Activated naive CD4-positive, alpha-beta T cell treated with anti-CD3 and anti-CD28 coated beads, Interleukin-2, amount 10 ng/mL, durations not matched to agents 7 days and 5 days (primary cell): ENCODE measurements around the gene PIP4K2B.

Source experiments
- CTCF ChIA-PET: fragments of 350-600 bp; sonication (Branson Sonifier 250); formaldehyde crosslinking; loops from one replicate; lab custom pipeline; 2021; ENCODE audit warnings: antibody characterized with exemption; lab: Charles Lee
- DNase-seq: peaks from one replicate; pipeline ENCODE4 v3.0.0-alpha.2; 2020
- H3K27ac Mint-ChIP-seq: one replicate; pipeline ENCODE4 v1.8.0; 2021; ENCODE audit warnings: mild to moderate bottlenecking, moderate library complexity, mixed read lengths
- H3K27me3 Mint-ChIP-seq: one replicate; pipeline ENCODE4 v1.8.0; 2021; ENCODE audit warnings: mild to moderate bottlenecking, mixed read lengths
- H3K36me3 Mint-ChIP-seq: one replicate; pipeline ENCODE4 v1.8.0; 2021; ENCODE audit warnings: mixed read lengths
- H3K4me1 Mint-ChIP-seq: one replicate; pipeline ENCODE4 v1.8.0; 2021; ENCODE audit warnings: mixed read lengths
- H3K4me3 Mint-ChIP-seq: one replicate; pipeline ENCODE4 v1.8.0; 2021; ENCODE audit warnings: mild to moderate bottlenecking, moderate library complexity, mixed read lengths
- H3K9me3 Mint-ChIP-seq: one replicate; pipeline ENCODE4 v1.8.0; 2021; ENCODE audit warnings: mixed read lengths

PIP4K2B gene

GRCh38 chr17:38753071-38753506, 46.3 kb downstream of the PIP4K2B start:
- H3K27me3 Mint-ChIP-seq: peaks cover 42% of the 10 kb centered on the region
- no peaks in the 10 kb centered on the region for H3K9me3 Mint-ChIP-seq
- peaks cover 24% of the 10 kb centered on the region for H3K36me3 Mint-ChIP-seq
- H3K27ac Mint-ChIP-seq: peak overlapping the region; percentile 92
- H3K4me1 Mint-ChIP-seq: peaks cover 46% of the 10 kb centered on the region
- CTCF ChIA-PET: no interaction called here
- no peak for DNase-seq
- peak overlapping the region; percentile 93 for H3K4me3 Mint-ChIP-seq

GRCh38 chr17:38752308-38753070, 46.9 kb downstream of the PIP4K2B start, which contains the start of gene PSMB3:
Gene PSMB3, plus strand, starts transcription at chr17:38752741. Its CDS starts 86 bp downstream, at chr17:38752827.
- Mint-ChIP-seq H3K27me3 (peaks cover 48% of the 10 kb centered on the region), H3K4me1 (peaks cover 48% of the 10 kb centered on the region), H3K36me3 (peaks cover 24% of the 10 kb centered on the region), H3K27ac (peak within 1 kb of the TSS; percentile 92), H3K9me3 (no peaks in the 10 kb centered on the region), H3K4me3 (peak within 1 kb of the TSS; percentile 93)
- CTCF ChIA-PET: interaction anchor here (1.3 kb wide), 1 partner anchor 17 kb away, joined by 4 read pairs; no protein-coding TSS in a partner anchor
- peak; percentile 98 for DNase-seq

- peaks cover 54% of the 10 kb centered on the region for H3K27me3 Mint-ChIP-seq
- peak overlapping the region; percentile 92 for H3K27ac Mint-ChIP-seq
- no peaks in the 10 kb centered on the region for H3K9me3 Mint-ChIP-seq
- H3K4me1 Mint-ChIP-seq: peaks cover 49% of the 10 kb centered on the region
- CTCF ChIA-PET: interaction anchor here (1.3 kb wide), 1 partner anchor 17 kb away, joined by 4 read pairs; no protein-coding TSS in a partner anchor
- DNase-seq: peak; percentile 88
- H3K4me3 Mint-ChIP-seq: peak overlapping the region; percentile 93
- H3K36me3 Mint-ChIP-seq: peaks cover 24% of the 10 kb centered on the region
These were observed 47.5 kb downstream of the PIP4K2B start for GRCh38 chr17:38751808-38752307.

- peak overlapping the region; percentile 92 for H3K27ac Mint-ChIP-seq
- H3K36me3 Mint-ChIP-seq: peaks cover 21% of the 10 kb centered on the region
- H3K9me3 Mint-ChIP-seq: no peaks in the 10 kb centered on the region
- peaks cover 60% of the 10 kb centered on the region for H3K27me3 Mint-ChIP-seq
- peak overlapping the region; percentile 93 for H3K4me3 Mint-ChIP-seq
- peaks cover 55% of the 10 kb centered on the region for H3K4me1 Mint-ChIP-seq
- CTCF ChIA-PET: interaction anchor here (0.9 to 1.3 kb wide), 3 partner anchors 16 to 74 kb away, joined by 3 to 4 read pairs (median 3); no protein-coding TSS in a partner anchor
- DNase-seq: no peak
These were observed 48.1 kb downstream of the PIP4K2B start for GRCh38 chr17:38751144-38751807.

- no peaks in the 10 kb centered on the region for H3K9me3 Mint-ChIP-seq
- H3K27me3 Mint-ChIP-seq: peaks cover 68% of the 10 kb centered on the region
- H3K4me3 Mint-ChIP-seq: peak overlapping the region; percentile 93
- peaks cover 60% of the 10 kb centered on the region for H3K4me1 Mint-ChIP-seq
- peaks cover 14% of the 10 kb centered on the region for H3K36me3 Mint-ChIP-seq
- peak overlapping the region; percentile 4 for H3K27ac Mint-ChIP-seq
- DNase-seq: peak; percentile 34
- CTCF ChIA-PET: interaction anchor here (0.9 to 1.2 kb wide), 2 partner anchors 21 to 74 kb away, joined by 3 read pairs; no protein-coding TSS in a partner anchor
These were observed 48.8 kb downstream of the PIP4K2B start for GRCh38 chr17:38750312-38751121.

GRCh38 chr17:38750044-38750311, 49.4 kb downstream of the PIP4K2B start:
- CTCF ChIA-PET: interaction anchor here (1.2 kb wide), 1 partner anchor 73 kb away, joined by 3 read pairs; no protein-coding TSS in a partner anchor
- Mint-ChIP-seq H3K4me1 (peaks cover 60% of the 10 kb centered on the region), H3K4me3 (peak overlapping the region; percentile 93), H3K27me3 (peaks cover 73% of the 10 kb centered on the region), H3K36me3 (peaks cover 14% of the 10 kb centered on the region), H3K9me3 (no peaks in the 10 kb centered on the region), H3K27ac (no peak overlapping the region)
- DNase-seq: no peak

- CTCF ChIA-PET: interaction anchor here (1.1 kb wide), 1 partner anchor 14 kb away, joined by 3 read pairs; no protein-coding TSS in a partner anchor
- Mint-ChIP-seq H3K9me3 (no peaks in the 10 kb centered on the region), H3K36me3 (peaks cover 10% of the 10 kb centered on the region), H3K4me3 (peak overlapping the region; percentile 61), H3K4me1 (peaks cover 56% of the 10 kb centered on the region), H3K27me3 (peaks cover 79% of the 10 kb centered on the region), H3K27ac (no peak overlapping the region)
- no peak for DNase-seq
These were observed 49.9 kb downstream of the PIP4K2B start for GRCh38 chr17:38749223-38750043.

- DNase-seq: no peak
- Mint-ChIP-seq H3K27ac (no peak overlapping the region), H3K27me3 (peaks cover 84% of the 10 kb centered on the region), H3K4me1 (peaks cover 54% of the 10 kb centered on the region), H3K4me3 (peak overlapping the region; percentile 61), H3K36me3 (peaks cover 8% of the 10 kb centered on the region), H3K9me3 (no peaks in the 10 kb centered on the region)
- CTCF ChIA-PET: interaction anchor here (1.1 kb wide), 1 partner anchor 14 kb away, joined by 3 read pairs; no protein-coding TSS in a partner anchor
These were observed 50.5 kb downstream of the PIP4K2B start for GRCh38 chr17:38748892-38749222.

- CTCF ChIA-PET: interaction anchor here (1.1 kb wide), 1 partner anchor 13 kb away, joined by 3 read pairs; no protein-coding TSS in a partner anchor
- no peaks in the 10 kb centered on the region for H3K9me3 Mint-ChIP-seq
- H3K4me3 Mint-ChIP-seq: peak within 1 kb of the TSS; percentile 68
- H3K4me1 Mint-ChIP-seq: peaks cover 51% of the 10 kb centered on the region
- peaks cover 90% of the 10 kb centered on the region for H3K27me3 Mint-ChIP-seq
- H3K27ac Mint-ChIP-seq: no peak within 1 kb of the TSS
- H3K36me3 Mint-ChIP-seq: peaks cover 5% of the 10 kb centered on the region
- DNase-seq: no peak
These were observed 51.0 kb downstream of the PIP4K2B start, which contains the start of gene PCGF2 for GRCh38 chr17:38748149-38748891. Gene PCGF2, minus strand, starts transcription at chr17:38748336. Its CDS starts 7,934 bp downstream, at chr17:38740402.

GRCh38 chr17:38747463-38748148, 51.8 kb downstream of the PIP4K2B start:
- Mint-ChIP-seq H3K4me3 (peak overlapping the region; percentile 68), H3K36me3 (peaks cover 4% of the 10 kb centered on the region), H3K27me3 (peaks cover 94% of the 10 kb centered on the region), H3K4me1 (peaks cover 52% of the 10 kb centered on the region), H3K9me3 (no peaks in the 10 kb centered on the region), H3K27ac (no peak overlapping the region)
- CTCF ChIA-PET: no interaction called here
- peak; percentile 52 for DNase-seq

GRCh38 chr17:38746849-38747462, 52.4 kb downstream of the PIP4K2B start:
- peaks cover 3% of the 10 kb centered on the region for H3K36me3 Mint-ChIP-seq
- CTCF ChIA-PET: interaction anchor here (2.7 kb wide), 1 partner anchor 12 kb away, joined by 9 read pairs; no protein-coding TSS in a partner anchor
- H3K27me3 Mint-ChIP-seq: peaks cover 97% of the 10 kb centered on the region
- DNase-seq: no peak
- H3K27ac Mint-ChIP-seq: no peak overlapping the region
- H3K9me3 Mint-ChIP-seq: no peaks in the 10 kb centered on the region
- peaks cover 54% of the 10 kb centered on the region for H3K4me1 Mint-ChIP-seq
- peak overlapping the region; percentile 56 for H3K4me3 Mint-ChIP-seq
